Fibroblast of upper back skin (primary cell): ENCODE results near the gene LAMC3.

Experiments
- DNase-seq: peaks from one replicate; pipeline ENCODE4 v3.0.0-alpha.2; 2013

LAMC3 gene

GRCh38 chr9:131013015-131013755 is 4.2 kb downstream of the LAMC3 start:
- no peak for DNase-seq

DNA sequence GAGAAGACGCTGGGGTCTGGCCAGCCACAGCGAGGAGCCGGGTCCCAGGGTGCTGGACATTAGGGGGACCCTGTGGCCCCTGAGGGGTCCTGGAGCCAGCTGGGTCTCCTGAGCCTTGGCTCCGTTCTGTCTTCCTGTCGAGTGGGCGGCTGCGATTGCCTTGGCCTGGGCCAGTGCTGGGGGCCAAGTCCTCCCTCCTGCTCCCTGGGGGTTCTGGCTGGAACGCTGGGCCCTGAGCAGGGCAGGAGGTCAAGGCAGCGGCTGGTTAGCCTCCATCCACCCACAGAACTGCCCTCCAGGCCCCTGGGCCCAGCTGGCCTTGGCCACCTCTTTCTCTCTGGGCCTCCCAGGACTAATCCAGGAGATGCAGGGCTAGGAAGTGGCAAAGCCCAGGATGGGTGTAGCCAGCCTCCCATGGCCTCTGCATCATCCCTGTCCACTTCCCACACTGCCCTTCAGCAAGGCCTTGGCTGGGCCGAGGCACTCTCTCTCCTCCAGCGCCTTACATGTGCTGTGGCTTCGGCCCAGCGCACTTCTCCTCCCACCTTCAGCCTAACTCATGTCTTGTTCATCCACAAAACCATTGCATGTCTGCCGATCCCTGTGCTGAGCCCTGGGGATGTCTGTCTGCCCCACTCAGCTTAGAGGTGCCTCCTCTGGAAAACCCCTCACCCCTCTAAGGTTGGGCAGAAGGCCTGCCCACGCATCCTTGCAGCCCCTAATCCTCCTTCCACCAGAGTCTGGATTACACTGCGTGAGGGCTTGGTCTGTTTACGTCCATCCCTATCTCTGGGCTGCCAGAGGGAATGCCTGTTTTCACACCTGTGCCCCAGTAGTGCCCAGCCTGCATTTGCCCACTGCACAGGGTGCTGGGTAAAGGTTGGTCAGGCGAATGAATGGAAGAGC is 5.0 kb downstream of the LAMC3 start:
- no peak for DNase-seq

DNA sequence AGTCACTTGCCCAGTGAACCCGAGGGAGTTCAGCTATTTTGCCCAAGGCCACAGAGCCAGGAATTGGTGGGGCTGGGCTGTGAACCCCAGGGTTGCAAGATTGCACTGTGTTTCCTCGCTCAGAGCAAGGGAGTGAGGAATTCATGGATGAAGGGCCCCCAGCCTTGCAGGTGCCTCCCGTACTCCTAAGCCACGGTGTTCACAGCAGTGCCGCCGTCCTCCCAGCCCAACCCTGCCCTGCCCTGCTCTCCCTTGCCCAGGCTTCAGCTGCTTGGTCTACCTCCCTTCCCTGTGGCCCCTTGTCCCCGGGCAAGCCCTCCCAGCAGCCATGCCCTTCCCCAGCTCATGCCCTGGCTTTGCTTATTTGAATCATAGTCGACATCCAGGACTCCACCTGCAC is 6.1 kb downstream of the LAMC3 start:
- DNase-seq: no peak

- DNase-seq: no peak
These were observed 7.0 kb downstream of the LAMC3 start for GRCh38 chr9:131015876-131016397.

DNA sequence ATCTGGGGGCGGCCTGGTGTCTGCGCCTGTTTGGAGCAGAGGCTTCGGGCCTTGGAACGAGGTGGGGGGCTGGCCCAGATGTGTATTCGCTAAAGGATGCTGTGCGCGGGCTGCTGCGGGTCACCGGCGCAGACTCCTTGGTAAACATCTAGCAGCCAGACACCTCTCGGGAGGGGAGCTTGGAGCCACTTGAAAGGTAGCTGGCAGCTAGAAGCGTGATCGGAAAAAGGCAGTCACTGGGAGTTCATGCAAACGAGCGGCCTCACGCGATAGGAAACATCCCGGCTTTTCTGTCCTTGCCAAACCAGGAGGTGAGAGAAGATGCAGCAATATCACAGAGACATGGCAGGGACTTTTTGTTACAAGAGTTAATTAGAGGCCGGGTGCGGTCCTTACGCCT is 8.1 kb downstream of the LAMC3 start:
- no peak for DNase-seq

- DNase-seq: no peak
These were observed 9.6 kb downstream of the LAMC3 start for GRCh38 chr9:131018621-131019020.

DNA sequence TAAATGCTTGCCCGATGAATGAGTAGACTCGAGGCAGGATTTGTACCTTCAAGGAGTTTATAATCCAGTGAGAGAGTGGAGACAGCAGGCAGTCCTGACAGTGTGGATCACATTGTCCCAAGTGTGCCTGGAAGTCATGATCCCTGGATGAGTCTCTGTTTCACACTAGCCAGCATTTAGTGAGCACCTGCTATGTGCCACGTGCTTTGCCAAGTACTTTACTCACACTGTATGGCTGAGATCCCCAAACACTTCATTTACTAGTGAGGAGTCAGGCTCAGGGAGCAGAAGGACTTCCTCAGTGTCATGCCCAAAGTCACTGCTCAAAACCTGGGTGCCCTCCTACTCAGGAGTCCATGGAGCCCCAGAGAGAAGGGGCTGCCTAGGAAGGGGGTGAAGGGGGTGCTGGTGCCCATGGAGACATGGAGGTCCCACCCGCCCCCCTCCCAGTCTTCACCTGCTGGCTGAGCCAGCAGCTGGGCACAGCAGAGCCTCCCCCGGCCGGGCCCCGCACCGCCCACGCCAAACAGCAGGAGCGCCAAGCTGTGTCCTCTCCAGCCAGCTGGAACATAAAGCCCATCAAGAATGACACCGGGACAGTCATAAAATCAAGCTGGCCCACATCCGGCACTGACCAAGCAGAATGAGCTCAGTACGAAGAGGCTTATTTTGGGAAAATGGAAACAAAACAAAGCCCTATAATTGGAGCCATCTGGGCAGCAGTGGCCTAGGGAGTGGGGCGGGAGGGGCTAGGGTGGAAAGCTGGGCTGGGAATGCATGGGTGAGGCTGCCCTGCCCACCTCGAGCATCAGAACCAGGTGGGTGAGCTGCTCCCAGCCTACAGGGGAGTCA is 10.6 kb downstream of the LAMC3 start:
- DNase-seq: no peak

- DNase-seq: peak; percentile 70
These were observed 11.4 kb downstream of the LAMC3 start for GRCh38 chr9:131020388-131020787.

DNA sequence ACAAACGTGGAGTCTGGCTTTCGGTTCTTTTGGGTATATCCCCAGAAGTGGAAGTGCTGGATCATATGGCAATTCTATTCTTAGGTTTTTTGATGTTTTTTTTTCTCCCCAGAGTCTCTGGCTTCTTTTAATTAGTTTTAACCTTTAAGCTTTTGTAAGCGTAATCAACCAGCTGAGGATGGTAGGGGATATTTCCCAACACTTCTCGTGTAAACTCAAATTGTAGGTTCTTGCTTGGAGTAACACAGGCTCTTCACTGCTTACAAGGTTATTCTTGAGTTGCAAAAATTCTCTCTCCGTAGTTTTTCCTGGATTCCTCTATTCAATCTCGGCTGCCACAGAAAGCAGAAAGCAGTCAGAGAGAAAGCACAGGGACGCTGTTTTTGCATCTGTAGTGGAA is 11.9 kb downstream of the LAMC3 start:
- no peak for DNase-seq

DNA sequence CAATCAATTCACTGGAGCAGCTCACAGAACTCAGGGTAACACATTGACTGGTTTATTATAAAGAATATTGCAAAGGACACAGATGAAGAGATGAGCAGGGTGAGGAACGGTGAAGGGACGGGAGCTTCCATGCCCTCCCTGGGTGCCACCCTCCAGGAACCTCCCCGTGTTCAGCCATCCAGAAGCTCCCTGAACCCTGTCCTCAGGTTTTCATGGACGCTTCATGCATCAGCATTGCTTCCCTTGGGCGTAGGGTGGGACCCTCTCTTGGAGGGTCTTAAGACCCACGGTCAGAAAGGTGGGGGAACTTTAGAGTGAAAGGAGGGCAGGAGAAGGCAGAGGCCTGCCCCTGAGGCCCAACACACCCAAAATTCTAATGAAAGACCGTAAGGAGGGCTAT is 12.8 kb downstream of the LAMC3 start:
- no peak for DNase-seq

DNA sequence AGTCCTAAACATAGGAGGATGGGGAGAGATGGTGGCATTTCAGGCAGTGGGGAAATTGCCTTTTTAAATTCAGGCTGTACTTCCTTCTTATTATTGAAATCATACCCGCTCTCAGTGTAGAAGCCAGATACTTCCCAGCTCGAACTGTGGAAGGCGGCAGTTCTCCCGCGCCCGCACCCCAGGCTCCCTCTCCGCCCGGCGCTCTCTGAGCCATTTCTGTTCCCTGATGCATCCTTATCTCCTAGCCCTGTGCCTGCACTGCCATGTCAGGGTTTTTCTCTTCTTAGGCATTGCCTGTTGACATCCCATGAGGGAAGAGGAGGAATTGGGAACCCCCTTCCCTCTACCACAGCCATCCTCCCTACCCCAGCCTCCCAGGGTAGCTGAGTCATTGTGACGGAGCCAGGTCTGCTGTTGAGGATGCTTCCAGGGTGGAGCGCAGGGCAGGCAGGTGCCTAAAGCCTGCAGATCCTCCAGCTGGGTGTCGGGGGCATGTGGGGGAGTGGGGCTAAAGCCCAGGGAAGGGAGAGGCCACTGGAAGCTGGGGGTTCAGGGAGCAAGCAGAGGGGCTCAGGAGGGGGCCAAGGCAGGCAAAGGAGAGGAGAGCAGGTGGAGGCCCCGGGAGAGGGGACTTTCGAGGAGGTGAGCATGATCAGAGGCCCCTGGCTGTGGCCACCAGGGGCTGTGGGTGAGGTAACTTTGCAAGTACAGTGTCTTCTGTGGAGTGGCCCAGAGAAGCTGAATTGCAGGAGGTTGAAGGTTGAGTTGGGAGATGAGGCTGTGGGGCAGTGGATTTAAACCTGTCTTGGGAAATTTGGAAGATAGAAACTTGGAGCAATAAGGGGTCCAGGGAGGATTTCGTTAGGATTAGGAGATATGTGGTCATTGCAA is 16.2 kb downstream of the LAMC3 start:
- no peak for DNase-seq

DNA sequence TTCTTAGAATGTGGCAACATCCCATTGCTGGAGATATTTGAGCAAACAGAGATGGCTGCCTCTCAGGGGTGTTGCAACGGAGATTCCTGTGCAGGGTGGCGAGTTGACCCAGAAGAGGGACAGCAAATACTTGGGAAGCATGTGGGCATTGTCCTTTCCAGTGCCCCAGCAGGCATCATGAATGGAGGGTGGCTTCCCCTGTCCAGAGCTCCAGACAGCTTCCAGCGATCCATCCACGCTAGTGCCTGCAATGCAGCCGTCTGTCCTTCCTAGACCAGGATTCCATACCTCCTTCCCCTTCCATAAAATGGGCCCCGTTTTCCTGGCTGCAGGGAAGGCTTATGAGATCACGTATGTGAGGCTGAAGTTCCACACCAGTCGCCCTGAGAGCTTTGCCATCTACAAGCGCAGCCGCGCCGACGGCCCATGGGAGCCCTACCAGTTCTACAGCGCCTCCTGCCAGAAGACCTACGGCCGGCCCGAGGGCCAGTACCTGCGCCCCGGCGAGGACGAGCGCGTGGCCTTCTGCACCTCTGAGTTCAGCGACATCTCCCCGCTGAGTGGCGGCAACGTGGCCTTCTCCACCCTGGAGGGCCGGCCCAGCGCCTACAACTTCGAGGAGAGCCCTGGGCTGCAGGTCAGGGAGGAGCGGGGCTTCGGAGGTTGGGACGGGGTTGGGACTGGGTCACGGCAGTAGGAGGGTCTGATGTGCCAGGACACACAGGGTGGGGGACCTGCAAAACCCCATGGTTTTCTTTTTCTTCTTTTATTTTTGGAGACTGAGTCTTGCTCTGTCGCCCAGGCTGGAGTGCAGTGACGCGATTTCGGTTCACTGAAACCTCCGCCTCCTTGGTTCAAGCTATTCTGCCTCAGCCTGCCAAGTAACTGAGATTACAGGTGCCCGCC is 17.2 kb downstream of the LAMC3 start:
- no peak for DNase-seq

DNA sequence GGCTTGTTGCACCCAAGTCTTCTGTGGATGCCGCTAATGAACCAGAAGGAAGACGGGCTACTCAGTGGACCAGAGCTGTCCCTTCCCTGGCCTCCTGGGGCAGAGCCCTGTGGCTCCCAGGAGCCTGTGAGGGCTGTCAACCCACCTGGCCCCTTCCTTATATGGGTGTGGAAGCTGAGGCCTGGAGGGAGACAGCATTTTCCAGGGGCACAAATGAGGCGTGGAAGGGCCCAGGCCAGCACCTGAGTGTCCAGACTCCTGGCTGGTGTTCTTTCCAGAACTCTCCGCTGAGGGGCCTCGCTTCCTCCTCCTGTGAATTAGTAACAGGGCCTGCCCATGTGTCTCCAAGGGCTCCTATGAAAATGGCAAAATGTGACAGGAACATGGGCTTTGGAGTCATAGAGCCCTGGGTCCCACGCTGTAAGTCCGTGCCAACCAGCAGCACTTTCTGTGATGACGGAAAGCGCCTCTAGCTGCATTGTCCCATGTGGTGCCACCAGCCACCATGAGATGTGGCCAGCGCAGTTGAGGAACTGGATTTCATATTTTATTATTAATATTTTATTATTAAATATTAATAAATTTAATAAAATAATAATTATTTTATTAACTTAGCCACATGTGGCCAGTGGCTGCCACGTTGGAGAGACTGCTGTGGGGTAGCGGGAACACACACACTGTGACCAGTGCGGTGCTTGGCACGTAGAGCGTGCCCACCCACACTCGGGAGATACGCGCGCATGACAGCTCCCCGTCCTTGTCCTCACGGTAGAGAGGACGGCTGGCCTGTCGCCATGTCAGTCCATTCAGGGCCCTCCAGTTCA is 18.3 kb downstream of the LAMC3 start:
- no peak for DNase-seq

DNA sequence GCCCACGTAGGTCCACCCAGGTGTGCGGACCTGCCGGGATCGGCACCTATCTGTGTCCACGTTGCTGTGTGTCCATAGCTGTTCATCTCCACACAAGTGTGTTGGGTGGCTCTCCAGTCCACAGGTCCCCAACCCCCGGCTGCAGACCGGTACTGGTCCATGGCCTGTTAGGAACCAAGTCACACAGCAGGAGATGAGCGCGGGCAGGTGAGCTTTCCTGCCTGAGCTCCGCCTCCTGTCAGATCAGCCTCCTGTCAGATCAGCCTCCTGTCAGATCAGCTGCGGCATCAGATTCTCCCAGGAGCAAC is 18.9 kb downstream of the LAMC3 start:
- DNase-seq: no peak

GRCh38 chr9:131028221-131028884 is 19.4 kb downstream of the LAMC3 start:
- no peak for DNase-seq

GRCh38 chr9:131028931-131029573 is 20.1 kb downstream of the LAMC3 start:
- DNase-seq: no peak

DNA sequence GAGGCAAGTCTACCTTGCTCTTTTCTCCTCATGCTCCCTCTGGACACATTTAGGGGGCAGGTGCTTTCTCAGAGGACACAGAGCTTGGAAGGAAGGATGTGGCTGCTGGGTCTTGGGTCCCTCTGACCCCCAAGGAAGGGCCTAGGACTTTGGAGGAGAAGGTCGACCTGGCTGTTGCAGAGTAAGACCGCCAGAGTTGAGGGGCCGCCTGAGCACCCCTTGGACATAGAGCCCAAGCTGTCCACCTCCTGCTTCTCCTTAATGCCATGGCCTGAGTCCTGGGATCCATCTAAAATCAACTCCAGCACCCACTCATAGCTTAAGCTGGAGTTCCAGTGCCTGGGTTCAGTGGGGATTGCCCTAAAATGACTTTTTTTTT is 20.6 kb downstream of the LAMC3 start:
- no peak for DNase-seq

GRCh38 chr9:131030239-131031004 is 21.4 kb downstream of the LAMC3 start:
- DNase-seq: no peak
